HG03439 (cell line): Measurements from ENCODE around the gene STK39.
"Not testable (repeated sequence)": the region's sequence is repeated elsewhere in the genome, so short reads cannot be mapped to it uniquely, and the experiment has no call there.

Experiments
- ATAC-seq: cut with Tn5 transposase; IDR thresholded peaks from one replicate; pipeline ENCODE4 v1.9.1; 2021; ENCODE audit warnings: mild to moderate bottlenecking, moderate library complexity; ENCODE audit not compliant: unreplicated experiment

STK39 gene

GRCh38 chr2:168247341-168248261 lies at the start of gene STK39:
TSS of gene STK39 (minus strand) at chr2:168247595. CDS start at chr2:168247435, 160 bp downstream.
- peak; percentile 83 for ATAC-seq

- ATAC-seq, result no peak
These were observed 47.7 kb upstream of the STK39 start for GRCh38 chr2:168295051-168295450.

DNA sequence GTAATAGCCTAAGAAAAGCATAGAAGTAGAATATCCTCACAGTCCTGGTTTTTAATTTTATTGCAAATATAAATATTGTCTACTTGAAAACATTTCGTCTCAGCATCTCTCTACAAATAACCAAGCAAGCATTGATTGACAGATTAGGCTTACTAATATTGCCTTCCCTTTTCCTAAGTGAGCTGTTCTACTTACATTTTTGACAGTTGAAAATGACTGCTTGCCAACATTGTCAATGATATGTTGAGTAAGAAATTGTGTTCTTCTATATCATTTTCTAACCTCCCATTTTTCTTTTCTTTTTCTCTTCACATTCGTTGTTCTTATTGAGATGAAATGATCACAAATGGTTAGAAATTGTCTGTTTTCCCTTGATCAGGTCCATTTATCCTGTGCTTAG lies 47.0 kb upstream of the STK39 start:
- no peak for ATAC-seq

- ATAC-seq, result no peak
These were observed 46.4 kb upstream of the STK39 start for GRCh38 chr2:168293766-168294165.

GRCh38 chr2:168290391-168290790 lies 43.0 kb upstream of the STK39 start:
- ATAC-seq, result no peak

DNA sequence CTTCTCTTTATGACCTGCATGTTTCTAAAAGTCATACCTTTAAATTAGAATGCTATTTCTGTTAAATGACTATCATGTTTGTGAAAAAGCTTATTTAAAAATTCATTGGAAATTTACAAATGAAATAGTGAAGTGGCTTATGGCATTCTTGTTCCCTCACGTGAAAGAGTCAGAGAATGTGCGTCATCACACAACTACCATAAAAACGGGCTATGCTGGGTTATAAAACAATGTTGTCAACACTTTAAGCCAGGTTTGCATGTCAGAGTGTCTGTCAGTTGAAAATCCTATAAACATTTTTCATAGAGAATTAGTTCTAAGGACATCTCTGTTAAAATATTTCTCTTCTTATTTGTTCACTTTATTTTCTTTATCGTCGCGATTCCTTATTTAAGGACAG lies 42.5 kb upstream of the STK39 start:
- ATAC-seq, result no peak

GRCh38 chr2:168286535-168286934 lies 39.1 kb upstream of the STK39 start:
- ATAC-seq, result no peak

- ATAC-seq, result no peak
These were observed 31.1 kb upstream of the STK39 start for GRCh38 chr2:168278424-168278888.

GRCh38 chr2:168277276-168277675 lies 29.9 kb upstream of the STK39 start:
- ATAC-seq, result no peak

DNA sequence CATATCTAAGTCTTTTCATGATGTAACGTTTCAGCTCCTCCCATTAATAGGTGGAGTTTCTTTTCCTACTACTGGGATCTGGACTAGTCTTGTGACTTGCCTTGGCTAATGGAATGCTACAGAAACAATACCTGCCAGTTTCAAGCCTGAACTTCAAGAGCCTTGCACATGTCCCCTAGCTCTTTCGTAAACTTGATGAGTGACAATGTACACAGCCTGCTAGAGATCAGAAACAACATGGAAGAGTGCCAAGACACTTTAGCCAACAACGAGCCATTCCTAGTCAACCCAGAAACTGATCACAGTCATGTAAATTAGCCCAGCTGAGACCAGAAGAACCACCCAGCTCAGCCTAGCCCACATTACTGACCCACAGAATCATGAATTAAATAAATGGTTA lies 24.8 kb upstream of the STK39 start:
- ATAC-seq, result no peak

DNA sequence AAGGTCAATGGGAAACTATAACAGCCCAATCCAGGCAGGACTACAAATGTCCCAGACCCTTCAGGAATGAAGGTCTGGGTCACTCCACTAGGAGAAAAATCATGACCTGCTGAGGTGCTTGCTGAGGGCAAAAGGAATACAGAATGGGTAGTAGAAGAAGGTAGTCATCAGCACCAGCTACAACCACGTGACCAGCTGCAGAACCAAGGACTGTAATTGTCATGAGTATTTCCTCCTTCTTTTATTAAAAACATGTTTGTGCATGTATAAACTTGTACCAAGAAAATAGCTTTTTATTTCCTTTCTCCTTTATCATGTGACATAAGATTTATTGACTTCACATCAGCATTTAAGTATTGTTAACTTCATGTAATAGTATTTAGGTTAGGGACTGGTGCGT lies 15.5 kb upstream of the STK39 start:
- ATAC-seq, result not testable (repeated sequence)

DNA sequence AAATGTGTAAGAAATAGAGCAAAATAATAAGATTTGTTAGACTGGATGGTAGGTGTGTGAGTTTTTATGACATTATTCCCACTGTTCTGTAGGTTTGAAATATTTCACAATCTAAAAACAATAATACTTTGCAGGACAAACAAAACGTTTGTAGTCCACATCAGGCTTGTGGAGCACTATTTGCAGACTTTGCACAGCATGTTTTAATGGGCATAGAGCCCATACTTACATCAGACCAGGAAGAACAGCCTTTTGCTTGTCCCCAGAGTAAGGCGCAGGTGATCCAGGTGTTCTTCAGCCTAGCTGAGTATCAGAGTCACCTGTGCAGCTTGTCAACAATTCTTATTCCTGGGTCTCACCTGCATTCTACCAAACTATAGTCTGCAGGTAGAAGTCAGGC lies 9.1 kb upstream of the STK39 start:
- ATAC-seq, result no peak

DNA sequence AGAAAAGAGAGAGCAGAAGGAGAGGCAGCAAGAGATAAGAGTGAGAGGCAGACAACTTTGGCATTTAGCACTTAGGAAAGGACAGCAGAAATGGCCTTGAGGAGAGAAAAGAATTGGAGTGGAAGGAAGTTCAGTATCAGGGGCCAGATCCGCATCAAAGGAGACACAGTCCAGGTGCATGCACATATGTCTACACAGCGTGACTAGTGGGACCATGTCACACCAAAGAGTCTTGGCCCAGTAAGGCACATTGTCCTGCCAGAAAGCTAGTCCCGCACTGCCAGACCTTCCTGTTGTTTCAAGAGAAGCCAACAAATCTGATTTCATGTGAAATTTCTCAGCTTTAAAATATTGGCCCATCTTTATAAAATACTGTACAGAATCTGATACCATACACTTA lies 8.5 kb upstream of the STK39 start:
- no peak for ATAC-seq

GRCh38 chr2:168255103-168255502 lies 7.7 kb upstream of the STK39 start:
- ATAC-seq, result no peak

- no peak for ATAC-seq
These were observed 7.0 kb upstream of the STK39 start for GRCh38 chr2:168254158-168254935.

DNA sequence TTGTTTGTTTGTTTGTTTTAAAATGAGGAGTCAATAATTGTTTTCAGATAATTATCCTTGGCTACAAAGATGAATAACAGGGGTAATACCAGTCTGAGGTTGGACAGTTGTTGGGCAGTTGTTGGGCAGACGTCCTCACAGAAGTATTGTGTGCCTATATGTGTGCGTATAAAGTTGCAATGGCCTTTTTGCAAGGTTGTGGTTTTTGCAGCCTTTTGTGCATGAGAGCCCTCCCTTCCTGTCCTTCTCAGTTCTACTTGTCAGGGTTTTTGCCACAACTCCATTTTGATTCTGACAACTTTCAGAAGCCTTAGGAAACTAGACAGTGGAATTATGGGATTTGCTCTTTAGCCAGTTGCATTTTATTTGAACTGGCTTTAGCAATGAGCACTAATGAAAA lies 6.0 kb upstream of the STK39 start:
- ATAC-seq, result no peak

GRCh38 chr2:168252976-168253375 lies 5.6 kb upstream of the STK39 start:
- ATAC-seq, result no peak

DNA sequence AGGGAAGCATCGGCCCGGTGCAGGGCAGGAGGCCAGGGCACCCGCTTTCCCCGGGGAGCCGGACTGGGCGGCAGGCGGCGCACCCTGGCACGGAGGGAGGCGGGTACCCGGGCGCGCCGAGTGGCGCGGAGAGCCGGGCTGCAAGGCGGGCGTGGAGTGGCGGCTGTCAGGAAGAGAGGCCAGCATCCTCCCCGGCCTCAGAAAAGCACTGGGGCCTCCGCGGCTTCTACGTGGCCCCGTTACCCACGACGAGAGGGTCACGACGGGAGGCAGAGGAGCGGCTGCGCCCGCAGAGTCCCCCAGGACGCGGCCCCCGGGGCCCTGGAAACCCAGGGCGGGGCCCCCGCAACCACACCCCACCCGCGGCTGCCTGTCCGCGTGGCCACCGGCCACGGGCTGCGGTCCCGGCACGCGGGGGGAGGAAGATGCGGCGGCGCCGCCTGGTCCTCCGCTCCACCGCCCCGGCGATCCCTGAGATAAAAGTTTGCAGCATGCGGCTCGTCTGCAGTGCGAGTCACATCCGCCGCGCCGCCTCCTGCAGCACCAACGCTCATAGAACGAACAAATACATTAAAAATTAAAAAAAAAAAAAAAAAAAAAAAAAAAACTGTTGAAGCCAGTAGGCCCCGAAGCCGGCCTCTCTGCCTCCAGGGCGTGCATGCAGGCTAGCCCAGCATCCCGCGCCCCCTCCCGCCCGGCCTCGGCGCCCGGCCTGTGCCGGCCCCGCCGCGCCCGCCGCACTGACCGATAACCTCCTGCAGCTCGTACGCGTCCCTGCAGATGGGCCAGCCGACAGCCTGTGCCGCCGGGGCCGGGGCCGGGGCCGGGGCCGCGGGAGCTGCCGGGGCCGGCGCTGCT lies 683 bp downstream of the STK39 start:
- peak; percentile 56 for ATAC-seq

- no peak for ATAC-seq
These were observed 1.3 kb downstream of the STK39 start for GRCh38 chr2:168246072-168246482.

DNA sequence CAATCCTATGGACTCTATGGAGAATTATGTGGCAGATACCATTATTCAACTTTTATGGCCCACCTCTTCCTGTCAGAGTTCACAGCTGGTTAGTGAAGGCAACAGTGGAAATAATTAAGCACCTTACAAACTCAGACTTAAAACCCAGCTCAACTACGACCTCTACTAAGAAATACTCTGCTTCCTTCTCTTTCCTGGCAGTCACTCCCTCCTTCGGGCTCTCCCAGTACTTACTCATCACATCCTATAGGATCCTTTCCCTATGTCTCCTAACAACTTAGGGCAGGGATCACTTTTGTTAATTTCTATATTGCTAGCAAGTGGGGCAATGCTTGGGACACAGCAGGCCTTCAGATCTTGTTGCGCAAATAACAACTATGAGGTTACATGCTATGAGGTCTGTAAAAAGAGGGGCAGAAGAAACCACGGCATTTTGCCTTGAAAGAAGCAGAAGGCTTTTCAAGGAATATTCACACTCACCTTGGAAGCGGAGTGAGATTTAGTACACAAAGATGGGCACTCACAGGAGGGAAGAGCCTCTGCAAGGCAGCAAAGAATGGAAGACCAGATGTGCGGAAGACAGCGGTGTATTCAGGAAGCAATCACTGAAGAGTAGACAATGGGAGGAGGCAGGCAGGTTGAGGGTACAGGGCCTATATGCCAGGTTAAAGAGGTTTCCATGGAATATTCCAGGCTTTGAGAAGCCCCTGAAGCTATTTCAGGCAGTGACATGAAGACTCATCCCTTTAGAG lies 2.1 kb downstream of the STK39 start:
- no peak for ATAC-seq
